ENCODE results near the gene FCHO2.

- TF ChIP-seq FOXM1 (IDR thresholded peaks at IDR 0.05; ENCODE audit: low read depth, low read length) (no peak), HDAC6 (IDR thresholded peaks at IDR 0.05; ENCODE audit: unreplicated experiment) (no peak), USF2 (IDR thresholded peaks at IDR 0.05; ENCODE audit: borderline replicate concordance, low read depth, low read length) (no peak), CHD1 (IDR thresholded peaks at IDR 0.05; ENCODE audit: low read depth, low read length) (no peak), RAD21 (IDR thresholded peaks at IDR 0.05; ENCODE audit: insufficient read depth, low read depth, low read length) (no peak)
- TF ChIP-seq, protein P1, sequence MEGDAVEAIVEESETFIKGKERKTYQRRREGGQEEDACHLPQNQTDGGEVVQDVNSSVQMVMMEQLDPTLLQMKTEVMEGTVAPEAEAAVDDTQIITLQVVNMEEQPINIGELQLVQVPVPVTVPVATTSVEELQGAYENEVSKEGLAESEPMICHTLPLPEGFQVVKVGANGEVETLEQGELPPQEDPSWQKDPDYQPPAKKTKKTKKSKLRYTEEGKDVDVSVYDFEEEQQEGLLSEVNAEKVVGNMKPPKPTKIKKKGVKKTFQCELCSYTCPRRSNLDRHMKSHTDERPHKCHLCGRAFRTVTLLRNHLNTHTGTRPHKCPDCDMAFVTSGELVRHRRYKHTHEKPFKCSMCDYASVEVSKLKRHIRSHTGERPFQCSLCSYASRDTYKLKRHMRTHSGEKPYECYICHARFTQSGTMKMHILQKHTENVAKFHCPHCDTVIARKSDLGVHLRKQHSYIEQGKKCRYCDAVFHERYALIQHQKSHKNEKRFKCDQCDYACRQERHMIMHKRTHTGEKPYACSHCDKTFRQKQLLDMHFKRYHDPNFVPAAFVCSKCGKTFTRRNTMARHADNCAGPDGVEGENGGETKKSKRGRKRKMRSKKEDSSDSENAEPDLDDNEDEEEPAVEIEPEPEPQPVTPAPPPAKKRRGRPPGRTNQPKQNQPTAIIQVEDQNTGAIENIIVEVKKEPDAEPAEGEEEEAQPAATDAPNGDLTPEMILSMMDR (IDR thresholded peaks at IDR 0.05 in 2 of 3, conservative IDR thresholded peaks at IDR 0.05 in 1 of 3; ENCODE audit: control insufficient read depth in 2 of 3, extremely low read depth in 1 of 3, insufficient read depth in 1 of 3, low read depth in 3 of 3, low read length in 3 of 3) = no peak
These were observed 144.3 kb downstream of the FCHO2 start for GRCh38 chr5:73100109-73100508.

Data from GM12878 (cell line).